Lung (tissue), 12 donors: ENCODE measurements around the gene SMG6. TPM values are rescaled to one million over a fixed set of nuclear protein-coding genes. Genes with fewer than 3 reads are reported as not detected.
A peak's percentile ranks its signal among the peaks of the same experiment; 100 is the strongest.

Experiments
- ATAC-seq: fragments of 200-7000 bp; cut with Tn5 transposase; one replicate; pipeline ENCODE4 v1.9.1; 2020; ENCODE audit warnings: moderate number of reproducible peaks; ENCODE audit not compliant: insufficient read depth, low FRiP score
- DNase-seq, 3 donors: peaks; one replicate each; pipeline ENCODE4 v3.0.0-alpha.2; 2013 to 2017
- H3K27ac ChIP-seq, 2 donors: one replicate each; pipeline ENCODE4 v1.5.1; 2013; ENCODE audit warnings: mild to moderate bottlenecking in 2 of 2, moderate library complexity in 2 of 2, control low read depth in 1 of 2, inconsistent platforms in 1 of 2, low read depth in 1 of 2, low read length in 1 of 2
- H3K27me3 ChIP-seq, 3 donors: one replicate each; pipeline ENCODE4 v1.5.1; 2013; ENCODE audit warnings: low read length in 2 of 3; ENCODE audit not compliant: control insufficient read depth in 3 of 3, insufficient read depth in 3 of 3
- H3K36me3 ChIP-seq, 4 donors: one replicate each; pipeline ENCODE4 v1.5.1; 2013; ENCODE audit warnings: low read length in 4 of 4, mild to moderate bottlenecking in 1 of 4, moderate library complexity in 1 of 4; ENCODE audit not compliant: control insufficient read depth in 4 of 4, insufficient read depth in 4 of 4
- H3K4me1 ChIP-seq, 5 donors: one replicate each; pipeline ENCODE4 v1.5.1; 2013; ENCODE audit warnings: low read length in 5 of 5, mild to moderate bottlenecking in 2 of 5, moderate library complexity in 1 of 5; ENCODE audit not compliant: control insufficient read depth in 5 of 5, insufficient read depth in 5 of 5
- H3K4me3 ChIP-seq: one replicate; pipeline ENCODE4 v1.5.1; 2013; ENCODE audit warnings: mild to moderate bottlenecking, control low read depth, moderate library complexity
- H3K9ac ChIP-seq, 2 donors: one replicate each; pipeline ENCODE4 v1.5.1; 2013; ENCODE audit warnings: low read length in 2 of 2, control low read depth in 1 of 2; ENCODE audit not compliant: insufficient read depth in 1 of 2
- H3K9me3 ChIP-seq, 4 donors: one replicate each; pipeline ENCODE4 v1.5.1; 2013; ENCODE audit warnings: low read length in 3 of 4, mild to moderate bottlenecking in 1 of 4, moderate library complexity in 1 of 4; ENCODE audit not compliant: control insufficient read depth in 4 of 4, insufficient read depth in 3 of 4
- WGBS, 2 donors: extraction: QIAGEN DNeasy Blood & Tissue Kit; methylation state at CpG; one replicate each; pipeline ENCODE4 v1.1.7; 2013; 5-methylcytosine and 5-hydroxymethylcytosine counted together
- polyA plus RNA-seq, 2 donors: library from polyadenylated mRNA; stranded (reverse); fragments of 200-250 nt; gene quantifications; one replicate each; pipeline ENCODE4 v1.2.1, GENCODE V29; 2013
- total RNA-seq, 2 donors: library from RNA; depleted of rRNA in 1 of 2; stranded (reverse); fragments of >200 nt in 1 of 2; gene quantifications; one replicate each; pipeline ENCODE4 v1.2.1, GENCODE V29; 2014 to 2021
- TF ChIP-seq, protein P1 (sequence below): IDR thresholded peaks from 2 replicates; pipeline ENCODE4 v1.5.1; 2012; ENCODE audit warnings: mild to moderate bottlenecking; ENCODE audit errors: control extremely low read depth, extremely low read depth
- donor health status: control.
- donor health status: control.
- donor health status: Bipolar disorder and iron deficiency.
- donor health status: healthy.
- donor health status: DM: yes; HTN: yes; CAD: no.

Gene SMG6
- total and polyA plus RNA-seq, 4 donors: 17.6 to 45.1 (median 28.9) TPM

GRCh38 chr17:2337544-2338314 lies 34.1 kb upstream of the SMG6 start:
- DNase-seq: peak; percentile 51 to 67 (median 58)
- TF ChIP-seq, protein P1, sequence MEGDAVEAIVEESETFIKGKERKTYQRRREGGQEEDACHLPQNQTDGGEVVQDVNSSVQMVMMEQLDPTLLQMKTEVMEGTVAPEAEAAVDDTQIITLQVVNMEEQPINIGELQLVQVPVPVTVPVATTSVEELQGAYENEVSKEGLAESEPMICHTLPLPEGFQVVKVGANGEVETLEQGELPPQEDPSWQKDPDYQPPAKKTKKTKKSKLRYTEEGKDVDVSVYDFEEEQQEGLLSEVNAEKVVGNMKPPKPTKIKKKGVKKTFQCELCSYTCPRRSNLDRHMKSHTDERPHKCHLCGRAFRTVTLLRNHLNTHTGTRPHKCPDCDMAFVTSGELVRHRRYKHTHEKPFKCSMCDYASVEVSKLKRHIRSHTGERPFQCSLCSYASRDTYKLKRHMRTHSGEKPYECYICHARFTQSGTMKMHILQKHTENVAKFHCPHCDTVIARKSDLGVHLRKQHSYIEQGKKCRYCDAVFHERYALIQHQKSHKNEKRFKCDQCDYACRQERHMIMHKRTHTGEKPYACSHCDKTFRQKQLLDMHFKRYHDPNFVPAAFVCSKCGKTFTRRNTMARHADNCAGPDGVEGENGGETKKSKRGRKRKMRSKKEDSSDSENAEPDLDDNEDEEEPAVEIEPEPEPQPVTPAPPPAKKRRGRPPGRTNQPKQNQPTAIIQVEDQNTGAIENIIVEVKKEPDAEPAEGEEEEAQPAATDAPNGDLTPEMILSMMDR: no peak

GRCh38 chr17:2336852-2337543 lies 33.4 kb upstream of the SMG6 start, which contains the start of gene SGSM2:
Gene SGSM2 (plus strand): TSS chr17:2337501. CDS start chr17:2337689, 188 bp downstream.
- peak within 1 kb of the TSS; percentile 77 to 93 for H3K27ac ChIP-seq
- no peaks in the 10 kb centered on the region for H3K27me3 ChIP-seq
- ATAC-seq (peak; percentile 42), DNase-seq (peak; percentile 80 to 87 (median 84))
- 0 to 1% methylated on average over 59 to 77 of the region's 77 CpGs for WGBS, 2 donors
- peaks cover 5 to 32% (median 19%) of the 10 kb centered on the region in 4 donors for H3K36me3 ChIP-seq
- peaks cover 3 to 14% (median 6%) of the 10 kb centered on the region in 5 donors for H3K4me1 ChIP-seq
- H3K9me3 ChIP-seq: no peaks in the 10 kb centered on the region
- peak within 1 kb of the TSS; percentile 74 for H3K4me3 ChIP-seq
- TF ChIP-seq, protein P1: no peak
- H3K9ac ChIP-seq: peak within 1 kb of the TSS; percentile 69 to 74

More at GRCh38 chr17:2337544-2338314, 34.1 kb upstream of the SMG6 start:
- Histone ChIP-seq H3K9ac (peak overlapping the region in 1 of 2 donors; percentile 74), H3K36me3 (peaks cover 4 to 28% (median 15%) of the 10 kb centered on the region in 4 donors), H3K9me3 (no peaks in the 10 kb centered on the region), H3K4me1 (peaks cover 3 to 14% (median 6%) of the 10 kb centered on the region in 5 donors), H3K27me3 (no peaks in the 10 kb centered on the region), H3K27ac (peak overlapping the region; percentile 77 to 87), H3K4me3 (peak overlapping the region; percentile 74)
- 0 to 1% methylated on average over 51 to 92 of the region's 92 CpGs for WGBS, 2 donors
- peak; percentile 29 for ATAC-seq

DNA sequence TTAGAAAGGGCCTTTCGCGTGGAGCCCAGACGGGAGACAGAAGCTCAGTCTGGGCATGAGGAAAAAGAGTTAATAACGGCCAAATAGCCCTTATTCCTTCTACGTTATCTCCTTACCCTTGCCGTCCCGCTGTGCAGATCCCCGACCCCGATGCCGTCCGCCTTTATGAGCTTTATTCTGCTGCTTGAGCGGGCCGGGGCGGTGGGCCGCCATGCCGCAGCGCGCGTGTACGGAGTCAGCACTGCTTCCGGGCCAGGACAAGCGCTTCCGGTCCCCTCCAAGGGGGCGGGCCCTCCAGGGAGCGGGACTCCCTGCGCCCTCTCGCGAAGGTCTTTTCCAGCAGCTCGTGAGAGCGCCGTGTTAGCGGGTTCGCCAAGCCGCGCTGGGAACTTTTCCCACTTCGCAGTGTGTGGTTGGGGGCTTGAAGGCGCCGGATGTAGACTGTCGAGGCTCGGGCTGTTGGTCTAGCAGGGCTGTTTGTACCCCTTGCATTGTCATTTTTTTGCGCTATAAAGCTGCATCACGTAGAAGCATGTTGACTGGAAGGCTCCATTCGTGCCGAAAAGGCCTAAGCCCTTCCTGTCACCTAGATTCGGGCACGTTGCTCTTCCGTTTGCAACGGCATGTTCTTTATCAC lies 32.7 kb upstream of the SMG6 start, which contains the start of gene TSR1:
Gene TSR1, minus strand, starts transcription at position 243 of the 637 bp plus-strand sequence. Its CDS starts 30 bp downstream, at position 213.
- Histone ChIP-seq H3K4me1 (peaks cover 3 to 14% (median 6%) of the 10 kb centered on the region in 5 donors), H3K4me3 (peak within 1 kb of the TSS; percentile 84), H3K36me3 (peaks cover 6 to 34% (median 25%) of the 10 kb centered on the region in 4 donors), H3K27me3 (no peaks in the 10 kb centered on the region), H3K9me3 (no peaks in the 10 kb centered on the region), H3K27ac (peak within 1 kb of the TSS; percentile 77 to 93), H3K9ac (peak within 1 kb of the TSS; percentile 51 to 69)
- DNase-seq (peak; percentile 94 to 96 (median 94)), ATAC-seq (peak; percentile 93)
- WGBS, 2 donors: 1% methylated on average over 48 of the region's 48 CpGs
- TF ChIP-seq, protein P1: no peak
